ES-I3 (cell line): ENCODE data around the gene KLHL30.

Experiments
- H3K36me3 ChIP-seq: 2 replicates; pipeline ENCODE4 v1.6.1; 2013; ENCODE audit warnings: mild to moderate bottlenecking, low read length, control low read depth, moderate library complexity; ENCODE audit not compliant: insufficient read depth
- H3K4me1 ChIP-seq: 2 replicates; pipeline ENCODE4 v1.6.1; 2013; ENCODE audit warnings: mild to moderate bottlenecking, control low read depth, low read length; ENCODE audit not compliant: insufficient read depth
- H3K9ac ChIP-seq: 2 replicates; pipeline ENCODE4 v1.6.1; 2013; ENCODE audit warnings: low read depth, mild to moderate bottlenecking, low read length, moderate library complexity
- H3K9me3 ChIP-seq: 2 replicates; pipeline ENCODE4 v1.6.1; 2013; ENCODE audit warnings: mild to moderate bottlenecking, low read length, moderate library complexity; ENCODE audit not compliant: control insufficient read depth, insufficient read depth

The KLHL30 gene

GRCh38 chr2:238140040-238140439 is 1.6 kb downstream of the KLHL30 start:
- Histone ChIP-seq H3K4me1 (no peaks in the 10 kb centered on the region; the same call in 1 of the 2 replicates), H3K9ac (no peak overlapping the region)

GRCh38 chr2:238140721-238141540 is 2.5 kb downstream of the KLHL30 start:
- H3K4me1 ChIP-seq: no peaks in the 10 kb centered on the region; the same call in 1 of the 2 replicates
- no peak overlapping the region for H3K9ac ChIP-seq
- no peaks in the 10 kb centered on the region for H3K36me3 ChIP-seq
- H3K9me3 ChIP-seq: no peaks in the 10 kb centered on the region

More at GRCh38 chr2:238140040-238140439, 1.6 kb downstream of the KLHL30 start:
- no peaks in the 10 kb centered on the region for H3K36me3 ChIP-seq
- no peaks in the 10 kb centered on the region for H3K9me3 ChIP-seq

GRCh38 chr2:238141541-238142318 is 3.3 kb downstream of the KLHL30 start:
- no peaks in the 10 kb centered on the region; the same call in 1 of the 2 replicates for H3K4me1 ChIP-seq
- H3K9me3 ChIP-seq: no peaks in the 10 kb centered on the region
- H3K36me3 ChIP-seq: no peaks in the 10 kb centered on the region
- no peak overlapping the region for H3K9ac ChIP-seq

GRCh38 chr2:238142382-238143205 is 4.1 kb downstream of the KLHL30 start:
- H3K36me3 ChIP-seq: no peaks in the 10 kb centered on the region
- no peaks in the 10 kb centered on the region; the same call in 1 of the 2 replicates for H3K4me1 ChIP-seq
- no peaks in the 10 kb centered on the region for H3K9me3 ChIP-seq
- no peak overlapping the region for H3K9ac ChIP-seq

- H3K36me3 ChIP-seq: no peaks in the 10 kb centered on the region
- no peak overlapping the region for H3K9ac ChIP-seq
- no peaks in the 10 kb centered on the region for H3K9me3 ChIP-seq
- no peaks in the 10 kb centered on the region; the same call in 1 of the 2 replicates for H3K4me1 ChIP-seq
These were observed 4.9 kb downstream of the KLHL30 start for GRCh38 chr2:238143239-238143951.

GRCh38 chr2:238144262-238144661 is 5.8 kb downstream of the KLHL30 start:
- Histone ChIP-seq H3K4me1 (no peaks in the 10 kb centered on the region), H3K36me3 (no peaks in the 10 kb centered on the region), H3K9me3 (no peaks in the 10 kb centered on the region), H3K9ac (no peak overlapping the region)

- H3K36me3 ChIP-seq: no peaks in the 10 kb centered on the region
- no peaks in the 10 kb centered on the region for H3K9me3 ChIP-seq
- H3K9ac ChIP-seq: no peak overlapping the region
- no peaks in the 10 kb centered on the region for H3K4me1 ChIP-seq
These were observed 6.6 kb downstream of the KLHL30 start for GRCh38 chr2:238145046-238145445.

- Histone ChIP-seq H3K9me3 (no peaks in the 10 kb centered on the region), H3K4me1 (no peaks in the 10 kb centered on the region), H3K36me3 (no peaks in the 10 kb centered on the region), H3K9ac (no peak overlapping the region)
These were observed 7.4 kb downstream of the KLHL30 start for GRCh38 chr2:238145851-238146250.

- H3K36me3 ChIP-seq: no peaks in the 10 kb centered on the region
- H3K4me1 ChIP-seq: no peaks in the 10 kb centered on the region
- no peak overlapping the region for H3K9ac ChIP-seq
- no peaks in the 10 kb centered on the region for H3K9me3 ChIP-seq
These were observed 8.5 kb downstream of the KLHL30 start for GRCh38 chr2:238146884-238147544.

- Histone ChIP-seq H3K4me1 (no peaks in the 10 kb centered on the region), H3K9me3 (peaks cover 3% of the 10 kb centered on the region; the same call in 1 of the 2 replicates), H3K36me3 (no peaks in the 10 kb centered on the region), H3K9ac (no peak overlapping the region)
These were observed 10.5 kb downstream of the KLHL30 start for GRCh38 chr2:238148981-238149380.

GRCh38 chr2:238149841-238150572 is 11.5 kb downstream of the KLHL30 start:
- no peaks in the 10 kb centered on the region for H3K36me3 ChIP-seq
- H3K9me3 ChIP-seq: peaks cover 5% of the 10 kb centered on the region; the same call in 1 of the 2 replicates
- no peaks in the 10 kb centered on the region for H3K4me1 ChIP-seq
- H3K9ac ChIP-seq: no peak overlapping the region

GRCh38 chr2:238150686-238151085 is 12.2 kb downstream of the KLHL30 start:
- Histone ChIP-seq H3K9me3 (peaks cover 5% of the 10 kb centered on the region; the same call in 1 of the 2 replicates), H3K9ac (no peak overlapping the region), H3K36me3 (no peaks in the 10 kb centered on the region), H3K4me1 (no peaks in the 10 kb centered on the region)

GRCh38 chr2:238151205-238151604 is 12.7 kb downstream of the KLHL30 start:
- Histone ChIP-seq H3K36me3 (no peaks in the 10 kb centered on the region), H3K9ac (no peak overlapping the region), H3K9me3 (peaks cover 5% of the 10 kb centered on the region; the same call in 1 of the 2 replicates), H3K4me1 (no peaks in the 10 kb centered on the region)
